ENCODE measurements around the gene GNA12. TPM values are rescaled to one million over a fixed set of nuclear protein-coding genes. Genes with fewer than 3 reads are reported as not detected.

Gene GNA12
- total RNA-seq, 2 donors from 2014 or later = 12.2 to 17.5 TPM

DNA sequence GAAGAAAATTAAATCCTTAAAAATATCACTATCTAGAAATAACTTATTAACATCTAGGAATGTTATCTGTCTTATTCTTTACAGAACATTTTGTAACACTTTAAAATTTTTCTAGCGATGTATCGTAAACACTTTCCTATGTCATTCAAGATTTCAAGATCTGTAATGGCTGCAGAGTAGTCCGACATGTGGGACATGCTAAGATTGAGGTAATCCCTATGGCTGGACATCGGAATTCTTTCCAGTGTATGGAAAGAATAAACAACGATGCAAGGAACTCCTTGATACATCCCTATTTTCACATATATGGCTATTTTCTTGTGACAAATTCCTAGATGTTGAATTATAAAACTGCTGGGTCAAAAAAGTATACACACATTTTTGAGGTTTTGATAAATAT is 37.5 kb downstream of the GNA12 start:
- ATAC-seq (no peak), DNase-seq (no peak)
- Histone ChIP-seq H3K27ac (no peak overlapping the region), H3K36me3 (replicated peaks in 1 of 2; ENCODE audit: insufficient read depth in 1 of 2, low read depth in 2 of 2) (no peaks in the 10 kb centered on the region), H3K4me1 (peaks cover 19% of the 10 kb centered on the region), H3K4me3 (no peak overlapping the region), H3K27me3 (no peaks in the 10 kb centered on the region), H3K9me3 (no peaks in the 10 kb centered on the region)
- 86 to 89% methylated on average over 5 of the region's 5 CpGs for WGBS, 2 donors
- no peak for TF ChIP-seq POLR2A (IDR thresholded peaks at IDR 0.05)
- TF ChIP-seq, protein P1, sequence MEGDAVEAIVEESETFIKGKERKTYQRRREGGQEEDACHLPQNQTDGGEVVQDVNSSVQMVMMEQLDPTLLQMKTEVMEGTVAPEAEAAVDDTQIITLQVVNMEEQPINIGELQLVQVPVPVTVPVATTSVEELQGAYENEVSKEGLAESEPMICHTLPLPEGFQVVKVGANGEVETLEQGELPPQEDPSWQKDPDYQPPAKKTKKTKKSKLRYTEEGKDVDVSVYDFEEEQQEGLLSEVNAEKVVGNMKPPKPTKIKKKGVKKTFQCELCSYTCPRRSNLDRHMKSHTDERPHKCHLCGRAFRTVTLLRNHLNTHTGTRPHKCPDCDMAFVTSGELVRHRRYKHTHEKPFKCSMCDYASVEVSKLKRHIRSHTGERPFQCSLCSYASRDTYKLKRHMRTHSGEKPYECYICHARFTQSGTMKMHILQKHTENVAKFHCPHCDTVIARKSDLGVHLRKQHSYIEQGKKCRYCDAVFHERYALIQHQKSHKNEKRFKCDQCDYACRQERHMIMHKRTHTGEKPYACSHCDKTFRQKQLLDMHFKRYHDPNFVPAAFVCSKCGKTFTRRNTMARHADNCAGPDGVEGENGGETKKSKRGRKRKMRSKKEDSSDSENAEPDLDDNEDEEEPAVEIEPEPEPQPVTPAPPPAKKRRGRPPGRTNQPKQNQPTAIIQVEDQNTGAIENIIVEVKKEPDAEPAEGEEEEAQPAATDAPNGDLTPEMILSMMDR (IDR thresholded peaks at IDR 0.05) = no peak
- intact Hi-C loops (cut with DNase I) = no loop called here

DNA sequence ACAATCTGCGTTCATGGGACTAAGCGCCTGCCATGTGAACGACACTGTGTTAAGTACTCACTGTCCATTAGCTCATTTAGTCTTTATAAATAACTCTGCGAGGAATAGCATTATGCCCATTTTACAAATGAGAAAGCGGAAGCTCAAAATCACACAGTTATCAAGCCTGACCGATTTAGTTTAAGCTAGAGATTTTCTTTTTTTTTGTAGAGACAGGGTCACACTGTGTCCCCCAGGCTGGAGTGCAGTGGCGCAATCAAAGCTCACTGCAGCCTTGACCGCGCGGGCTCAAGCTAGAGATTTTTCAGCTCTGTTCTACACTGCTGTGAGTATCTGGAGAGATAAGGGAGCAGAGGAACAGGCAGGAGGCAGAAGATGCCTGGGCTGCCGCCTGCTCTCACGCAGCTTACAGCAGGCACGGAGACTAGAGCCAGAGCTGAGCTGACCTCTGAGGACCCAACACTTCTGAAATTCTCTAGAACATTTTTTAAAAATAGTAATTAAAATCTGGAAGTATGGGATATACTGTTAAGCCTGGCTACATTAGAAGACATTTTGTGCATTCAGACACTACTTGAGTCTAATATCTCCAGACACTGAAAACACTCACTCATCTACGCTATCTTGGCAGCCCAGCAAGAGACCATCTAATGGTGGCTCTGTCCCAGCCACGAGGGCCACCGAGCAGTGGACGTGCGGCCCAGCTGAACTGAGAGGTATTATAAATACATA is 38.7 kb downstream of the GNA12 start:
- Histone ChIP-seq H3K36me3 (replicated peaks in 1 of 2; ENCODE audit: insufficient read depth in 1 of 2, low read depth in 2 of 2) (no peaks in the 10 kb centered on the region), H3K4me1 (peaks cover 28% of the 10 kb centered on the region), H3K27me3 (no peaks in the 10 kb centered on the region), H3K4me3 (no peak overlapping the region), H3K27ac (no peak overlapping the region), H3K9me3 (no peaks in the 10 kb centered on the region)
- TF ChIP-seq POLR2A (IDR thresholded peaks at IDR 0.05) = no peak
- TF ChIP-seq, protein P1 (IDR thresholded peaks at IDR 0.05) = no peak
- DNase-seq (no peak), ATAC-seq (no peak)
- intact Hi-C loops (cut with DNase I) = no loop called here
- 86 to 91% methylated on average over 18 of the region's 18 CpGs for WGBS, 2 donors

GRCh38 chr7:2804227-2804763 is 39.8 kb downstream of the GNA12 start:
- intact Hi-C loops (cut with DNase I) = no loop called here

DNA sequence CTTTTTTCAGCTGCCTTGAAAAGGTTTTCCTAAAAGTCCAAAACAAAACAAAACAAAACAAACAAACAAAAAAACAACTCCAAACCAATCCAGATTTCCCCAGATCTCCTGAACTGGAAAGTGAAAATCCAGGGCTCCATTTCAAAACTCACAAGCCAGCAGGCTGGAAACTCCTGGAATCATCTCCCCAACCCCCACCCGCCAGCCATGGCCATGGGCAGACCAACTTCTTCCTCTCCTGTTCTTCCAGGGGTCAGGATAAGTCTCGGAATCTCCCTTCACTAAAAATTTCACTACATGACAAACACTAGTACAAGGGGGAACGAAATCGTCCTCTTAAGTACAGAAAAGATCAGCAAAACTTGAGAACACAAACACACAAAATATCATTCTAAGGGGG is 40.4 kb downstream of the GNA12 start:
- Histone ChIP-seq H3K27ac (no peak overlapping the region), H3K4me1 (peaks cover 28% of the 10 kb centered on the region), H3K9me3 (no peaks in the 10 kb centered on the region), H3K27me3 (no peaks in the 10 kb centered on the region), H3K36me3 (replicated peaks in 1 of 2; ENCODE audit: insufficient read depth in 1 of 2, low read depth in 2 of 2) (no peaks in the 10 kb centered on the region), H3K4me3 (no peak overlapping the region)
- no peak for DNase-seq
- TF ChIP-seq POLR2A (IDR thresholded peaks at IDR 0.05) = no peak
- TF ChIP-seq, protein P1 (IDR thresholded peaks at IDR 0.05) = no peak
- 88% methylated on average over 4 of the region's 4 CpGs for WGBS, 2 donors
- intact Hi-C loops (cut with DNase I) = no loop called here
- no peak for ATAC-seq

More at GRCh38 chr7:2804227-2804763, 39.8 kb downstream of the GNA12 start:
- Histone ChIP-seq H3K4me1 (peaks cover 28% of the 10 kb centered on the region), H3K27me3 (no peaks in the 10 kb centered on the region), H3K27ac (no peak overlapping the region), H3K36me3 (replicated peaks in 1 of 2; ENCODE audit: insufficient read depth in 1 of 2, low read depth in 2 of 2) (no peaks in the 10 kb centered on the region), H3K4me3 (no peak overlapping the region), H3K9me3 (no peaks in the 10 kb centered on the region)
- ATAC-seq = no peak
- 92 to 94% methylated on average over 6 of the region's 6 CpGs for WGBS, 2 donors
- TF ChIP-seq, protein P1 (IDR thresholded peaks at IDR 0.05) = no peak
- no peak for TF ChIP-seq POLR2A (IDR thresholded peaks at IDR 0.05)
- no peak for DNase-seq

DNA sequence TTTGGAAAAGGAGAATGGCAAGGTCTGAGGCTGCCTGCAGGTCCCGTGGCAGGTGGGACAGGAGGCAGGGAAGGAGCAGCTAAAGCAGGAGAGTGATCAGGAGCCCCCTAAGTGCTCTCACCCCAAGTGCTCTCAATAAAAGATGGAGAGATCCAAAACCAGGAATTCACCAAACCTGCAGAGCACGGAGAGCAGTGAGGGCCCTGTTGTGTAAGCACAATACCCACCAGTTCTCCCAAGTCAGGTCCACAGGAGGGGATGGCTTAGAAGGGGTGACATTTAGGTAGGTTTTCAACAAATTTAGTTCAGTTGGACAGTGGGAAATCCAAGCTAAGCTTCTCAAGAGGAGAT is 40.8 kb downstream of the GNA12 start:
- ATAC-seq = no peak
- H3K27ac ChIP-seq = no peak overlapping the region
- 95 to 100% methylated on average over 2 of the region's 2 CpGs for WGBS, 2 donors
- H3K9me3 ChIP-seq = no peaks in the 10 kb centered on the region
- TF ChIP-seq, protein P1 (IDR thresholded peaks at IDR 0.05) = no peak
- no peak for TF ChIP-seq POLR2A (IDR thresholded peaks at IDR 0.05)
- H3K4me1 ChIP-seq = peaks cover 28% of the 10 kb centered on the region
- H3K27me3 ChIP-seq = no peaks in the 10 kb centered on the region
- intact Hi-C loops (cut with DNase I) = no loop called here
- H3K4me3 ChIP-seq = no peak overlapping the region
- DNase-seq = no peak
- H3K36me3 ChIP-seq (replicated peaks in 1 of 2; ENCODE audit: insufficient read depth in 1 of 2, low read depth in 2 of 2) = no peaks in the 10 kb centered on the region
